ENCODE results near the gene AUTS2. TPM values are rescaled to one million over a fixed set of nuclear protein-coding genes. Genes with fewer than 3 reads are reported as not detected.

The AUTS2 gene
- total and polyA plus RNA-seq, 2 of the 8 experiments (the other 6 are each of a cell fraction or from before 2014, with no cell fraction given), result 25.9 to 101 TPM

- Histone ChIP-seq H2BK120ac (replicated peaks; ENCODE audit: low read depth, low read length) (no peak overlapping the region), H3K23me2 (ENCODE audit: low read depth, low read length) (no peaks in the 10 kb centered on the region), H4K20me1 (replicated peaks in 1 of 2; ENCODE audit: control insufficient read depth in 1 of 2, insufficient read depth in 2 of 2, low read length in 2 of 2) (no peaks in the 10 kb centered on the region), H3K9ac (replicated peaks in 1 of 4; ENCODE audit: extremely low read depth in 1 of 4, low read depth in 3 of 4, low read length in 3 of 4) (no peak overlapping the region), H3K79me1 (ENCODE audit: low read depth, low read length) (no peaks in the 10 kb centered on the region), H3K36me3 (ENCODE audit: control insufficient read depth in 2 of 4, insufficient read depth in 4 of 4, low read length in 3 of 4) (no peaks in the 10 kb centered on the region), H4K8ac (ENCODE audit: extremely low read depth, insufficient read depth, low read length) (no peak overlapping the region), H3K4ac (replicated peaks; ENCODE audit: insufficient read length, low read depth, low read length) (no peak overlapping the region), H4K91ac (replicated peaks; ENCODE audit: insufficient read length, low read length) (no peak overlapping the region), H3K4me3 (ENCODE audit: extremely low read depth in 1 of 4, insufficient read depth in 2 of 4, low read depth in 3 of 4, low read length in 4 of 4) (no peak overlapping the region), H2BK20ac (ENCODE audit: low read length) (no peak overlapping the region), H3K27me3 (replicated peaks in 1 of 4; ENCODE audit: control insufficient read depth in 3 of 4, extremely low read depth in 1 of 4, insufficient read depth in 3 of 4, low read length in 3 of 4) (no peaks in the 10 kb centered on the region), H2BK12ac (ENCODE audit: low read depth, low read length) (no peak overlapping the region), H3K27ac (ENCODE audit: low read depth, low read length) (no peak overlapping the region), H2AFZ (ENCODE audit: low read length) (no peak overlapping the region), H3K9me3 (ENCODE audit: insufficient read depth in 2 of 2, low read depth in 1 of 2, low read length in 1 of 2) (no peaks in the 10 kb centered on the region), H3K56ac (replicated peaks; ENCODE audit: insufficient read length, low read depth, low read length) (no peak overlapping the region), H2BK15ac (ENCODE audit: low read length) (no peak overlapping the region), H3K79me2 (ENCODE audit: control insufficient read depth in 1 of 2, insufficient read depth in 2 of 2, low read length in 2 of 2) (no peaks in the 10 kb centered on the region), H2BK5ac (ENCODE audit: low read depth, low read length) (no peak overlapping the region), H3K18ac (ENCODE audit: extremely low read depth, low read length) (no peak overlapping the region), H3K14ac (ENCODE audit: insufficient read length) (no peak overlapping the region), H2AK5ac (ENCODE audit: low read depth, low read length) (no peak overlapping the region), H4K5ac (ENCODE audit: insufficient read length, low read depth, low read length) (no peak overlapping the region), H3K4me2 (ENCODE audit: insufficient read depth in 1 of 2, low read depth in 2 of 2, low read length in 2 of 2) (no peak overlapping the region), H3K23ac (ENCODE audit: insufficient read length) (no peak overlapping the region), H3K4me1 (replicated peaks in 1 of 4; ENCODE audit: control insufficient read depth in 3 of 4, insufficient read depth in 4 of 4, low read length in 3 of 4) (no peaks in the 10 kb centered on the region)
- no peak for TF ChIP-seq HDAC2 (IDR thresholded peaks at IDR 0.05; ENCODE audit: borderline replicate concordance in 1 of 2, low read depth in 2 of 2, low read length in 2 of 2)
- TF ChIP-seq SUZ12 (IDR thresholded peaks at IDR 0.05; ENCODE audit: low read length), result no peak
- TF ChIP-seq TBP (IDR thresholded peaks at IDR 0.05; ENCODE audit: low read depth, low read length), result no peak
- no peak for TF ChIP-seq RNF2 (IDR thresholded peaks at IDR 0.05; ENCODE audit: borderline replicate concordance, low read depth, low read length, missing control alignments, poor library complexity, severe bottlenecking)
- TF ChIP-seq CEBPB (IDR thresholded peaks at IDR 0.05; ENCODE audit: low read depth, low read length), result no peak
- no peak for TF ChIP-seq FOSL1 (IDR thresholded peaks at IDR 0.05; ENCODE audit: insufficient read depth, low read depth, low read length)
- no peak for TF ChIP-seq SP1 (IDR thresholded peaks at IDR 0.05; ENCODE audit: low read depth, low read length)
- TF ChIP-seq SP2 (IDR thresholded peaks at IDR 0.05; ENCODE audit: low read length), result no peak
- TF ChIP-seq ZNF274 (IDR thresholded peaks at IDR 0.05; ENCODE audit: borderline replicate concordance, extremely low read depth, low read length), result no peak
- CTCF ChIA-PET (ENCODE audit: partially characterized antibody), result interaction anchor here (1.2 kb wide), 1 partner anchor 9 kb away, joined by 3 read pairs; no protein-coding TSS in a partner anchor
- POLR2A ChIA-PET (ENCODE audit: partially characterized antibody), result interaction anchor here (1.2 kb wide), 1 partner anchor 15 kb away, joined by 3 read pairs; no protein-coding TSS in a partner anchor
- 94% methylated on average over 6 of the region's 10 CpGs; no CpG with 5 or more reads in 1 of the 2 experiments for WGBS, 2 experiments (ENCODE audit: extremely low coverage in 1 of 2, insufficient coverage in 1 of 2, insufficient read length in 1 of 2, insufficient replicate concordance in 2 of 2, low coverage in 1 of 2, low lambda C conversion rate in 2 of 2, missing lambda C conversion rate in 1 of 2)
- FAIRE-seq (no peak), DNase-seq (ENCODE audit: low read depth in 1 of 2, low spot score in 2 of 2) (no peak)
Observed at GRCh38 chr7:70460071-70460470, 861.8 kb downstream of the AUTS2 start.
